Bronchial epithelial cell (primary cell): Measurements from ENCODE around the gene WDTC1. TPM values are rescaled to one million over a fixed set of nuclear protein-coding genes. Genes with fewer than 3 reads are reported as not detected.
"Not testable (repeated sequence)": the region's sequence is repeated elsewhere in the genome, so short reads cannot be mapped to it uniquely, and the experiment has no call there.

Experiments used
- DNase-seq: peaks from one replicate; pipeline ENCODE4 v3.0.0-alpha.2; 2010; ENCODE audit warnings: low read depth
- FAIRE-seq: peaks from 2 replicates; lab custom pipeline; 2011; peaks lifted over from hg19 to GRCh38; lab: Jason Lieb, UNC
- H3K27me3 ChIP-seq: 2 replicates; pipeline ENCODE4 v1.5.1; 2011; ENCODE audit warnings: low read length; ENCODE audit not compliant: control insufficient read depth, insufficient read depth
- H3K36me3 ChIP-seq: 2 replicates; pipeline ENCODE4 v1.5.1; 2011; ENCODE audit warnings: low read length; ENCODE audit not compliant: control insufficient read depth, insufficient read depth
- H3K4me3 ChIP-seq: 2 replicates; pipeline ENCODE4 v1.5.1; 2011; ENCODE audit warnings: mild to moderate bottlenecking, low read depth, low read length, control low read depth
- CTCF ChIP-seq: IDR thresholded peaks from 2 replicates; pipeline ENCODE4 v1.5.1; 2011; ENCODE audit warnings: mild to moderate bottlenecking, moderate library complexity, low read length, control low read depth, inconsistent platforms; ENCODE audit not compliant: insufficient read depth, severe bottlenecking
- total RNA-seq: library from RNA; depleted of rRNA; stranded (reverse); fragments of >200 nt; gene quantifications from 2 replicates; pipeline ENCODE4 v1.2.1, GENCODE V29; 2014

The WDTC1 gene
- total RNA-seq, 1 donor from 2014 or later: 13.4 TPM

GRCh38 chr1:27269276-27269675, 34.8 kb downstream of the WDTC1 start:
- no peak for TF ChIP-seq CTCF
- Histone ChIP-seq H3K27me3 (no peaks in the 10 kb centered on the region), H3K36me3 (no peaks in the 10 kb centered on the region), H3K4me3 (no peak overlapping the region)
- DNase-seq: no peak
- FAIRE-seq: no peak

GRCh38 chr1:27274204-27274603, 39.8 kb downstream of the WDTC1 start:
- Histone ChIP-seq H3K36me3 (no peaks in the 10 kb centered on the region), H3K4me3 (no peak overlapping the region), H3K27me3 (no peaks in the 10 kb centered on the region)
- FAIRE-seq: no peak
- no peak for TF ChIP-seq CTCF
- DNase-seq: no peak

GRCh38 chr1:27275696-27276095, 41.3 kb downstream of the WDTC1 start:
- no peak for TF ChIP-seq CTCF
- DNase-seq (no peak), FAIRE-seq (no peak)
- Histone ChIP-seq H3K27me3 (no peaks in the 10 kb centered on the region), H3K4me3 (no peak overlapping the region), H3K36me3 (no peaks in the 10 kb centered on the region)

- FAIRE-seq: no peak
- H3K36me3 ChIP-seq: peaks cover 2% of the 10 kb centered on the region
Observed at GRCh38 chr1:27284425-27285273, 50.2 kb downstream of the WDTC1 start.

GRCh38 chr1:27285274-27285660, 50.8 kb downstream of the WDTC1 start:
- Histone ChIP-seq H3K36me3 (peaks cover 2% of the 10 kb centered on the region), H3K4me3 (no peak overlapping the region), H3K27me3 (no peaks in the 10 kb centered on the region)
- TF ChIP-seq CTCF: no peak
- DNase-seq (no peak), FAIRE-seq (no peak)

More at GRCh38 chr1:27284425-27285273, 50.2 kb downstream of the WDTC1 start:
- H3K4me3 ChIP-seq: no peak overlapping the region
- peak; percentile 58 for TF ChIP-seq CTCF
- no peaks in the 10 kb centered on the region for H3K27me3 ChIP-seq
- DNase-seq: peak; percentile 64

- DNase-seq, FAIRE-seq, H3K27me3 ChIP-seq, H3K4me3 ChIP-seq, H3K36me3 ChIP-seq: not testable (repeated sequence)
Observed at GRCh38 chr1:27285821-27286220, 51.4 kb downstream of the WDTC1 start.

- not testable (repeated sequence) for DNase-seq, H3K27me3 ChIP-seq, FAIRE-seq, H3K36me3 ChIP-seq, H3K4me3 ChIP-seq
Observed at GRCh38 chr1:27289125-27289524, 54.7 kb downstream of the WDTC1 start.
